HUES6 (cell line): ENCODE measurements around the gene SET.
"Not testable (repeated sequence)": the region's sequence is repeated elsewhere in the genome, so short reads cannot be mapped to it uniquely, and the experiment has no call there.

Experiments used
- H3K27ac ChIP-seq: 2 replicates; pipeline ENCODE4 v1.7.0; 2013; ENCODE audit warnings: low read depth, mild to moderate bottlenecking, low read length, inconsistent platforms
- H3K27me3 ChIP-seq: 2 replicates; pipeline ENCODE4 v1.6.1; 2013; ENCODE audit warnings: low read length; ENCODE audit not compliant: control insufficient read depth, insufficient read depth
- H3K36me3 ChIP-seq: 2 replicates; pipeline ENCODE4 v1.6.1; 2013; ENCODE audit warnings: low read length; ENCODE audit not compliant: control insufficient read depth, insufficient read depth
- H3K4me1 ChIP-seq: 2 replicates; pipeline ENCODE4 v1.6.1; 2013; ENCODE audit warnings: low read length; ENCODE audit not compliant: control insufficient read depth, insufficient read depth
- H3K4me3 ChIP-seq: 2 replicates; pipeline ENCODE4 v1.5.1; 2013; ENCODE audit warnings: low read depth, low read length
- H3K9ac ChIP-seq: one replicate; pipeline ENCODE4 v1.6.1; 2013; ENCODE audit warnings: mild to moderate bottlenecking, low read length
- H3K9me3 ChIP-seq: 2 replicates; pipeline ENCODE4 v1.6.1; 2013; ENCODE audit warnings: low read depth, low read length; ENCODE audit not compliant: control insufficient read depth, insufficient read depth

SET gene

GRCh38 chr9:128657796-128658195, 31.2 kb upstream of the SET start:
- Histone ChIP-seq H3K4me3 (no peak overlapping the region), H3K27ac (no peak overlapping the region), H3K36me3 (peaks cover 5% of the 10 kb centered on the region), H3K9ac (no peak overlapping the region), H3K4me1 (no peaks in the 10 kb centered on the region), H3K27me3 (no peaks in the 10 kb centered on the region), H3K9me3 (no peaks in the 10 kb centered on the region)

- H3K4me1 ChIP-seq, H3K27me3 ChIP-seq, H3K4me3 ChIP-seq, H3K9ac ChIP-seq, H3K9me3 ChIP-seq, H3K27ac ChIP-seq, H3K36me3 ChIP-seq: not testable (repeated sequence)
Observed at GRCh38 chr9:128666481-128666941, 22.5 kb upstream of the SET start.

- Histone ChIP-seq H3K36me3 (no peaks in the 10 kb centered on the region), H3K4me1 (no peaks in the 10 kb centered on the region), H3K9me3 (no peaks in the 10 kb centered on the region), H3K27ac (no peak overlapping the region), H3K9ac (no peak overlapping the region), H3K27me3 (no peaks in the 10 kb centered on the region), H3K4me3 (no peak overlapping the region)
Observed at GRCh38 chr9:128669786-128670185, 19.2 kb upstream of the SET start.

GRCh38 chr9:128675382-128675781, 13.6 kb upstream of the SET start:
- Histone ChIP-seq H3K36me3 (no peaks in the 10 kb centered on the region), H3K9me3 (no peaks in the 10 kb centered on the region), H3K4me3 (no peak overlapping the region), H3K27me3 (no peaks in the 10 kb centered on the region), H3K9ac (no peak overlapping the region), H3K27ac (no peak overlapping the region), H3K4me1 (no peaks in the 10 kb centered on the region)

GRCh38 chr9:128677794-128678193, 11.2 kb upstream of the SET start:
- no peaks in the 10 kb centered on the region for H3K4me1 ChIP-seq
- H3K9ac ChIP-seq = no peak overlapping the region
- no peak overlapping the region for H3K4me3 ChIP-seq
- no peaks in the 10 kb centered on the region for H3K27me3 ChIP-seq
- no peak overlapping the region for H3K27ac ChIP-seq
- H3K36me3 ChIP-seq = no peaks in the 10 kb centered on the region
- H3K9me3 ChIP-seq = peaks cover 2% of the 10 kb centered on the region; the same call in 1 of the 2 replicates

GRCh38 chr9:128683340-128684064, 5.5 kb upstream of the SET start:
- peak overlapping the region; percentile 76 for H3K4me3 ChIP-seq
- H3K9me3 ChIP-seq = peaks cover 2% of the 10 kb centered on the region; the same call in 1 of the 2 replicates
- H3K27me3 ChIP-seq = no peaks in the 10 kb centered on the region
- H3K9ac ChIP-seq = peak overlapping the region; percentile 97
- H3K36me3 ChIP-seq = peaks cover 5% of the 10 kb centered on the region; the same call in 1 of the 2 replicates
- H3K4me1 ChIP-seq = peaks cover 23% of the 10 kb centered on the region
- peak overlapping the region; percentile 97 for H3K27ac ChIP-seq

- Histone ChIP-seq H3K27ac (peak overlapping the region; percentile 97), H3K27me3 (no peaks in the 10 kb centered on the region), H3K9ac (peak overlapping the region; percentile 97), H3K36me3 (peaks cover 5% of the 10 kb centered on the region; the same call in 1 of the 2 replicates), H3K4me3 (peak overlapping the region; percentile 76), H3K9me3 (peaks cover 2% of the 10 kb centered on the region; the same call in 1 of the 2 replicates), H3K4me1 (peaks cover 23% of the 10 kb centered on the region)
Observed at GRCh38 chr9:128684065-128684324, 5.0 kb upstream of the SET start.

GRCh38 chr9:128684325-128685199, 4.5 kb upstream of the SET start:
- peak overlapping the region; percentile 97 for H3K27ac ChIP-seq
- peaks cover 5% of the 10 kb centered on the region; the same call in 1 of the 2 replicates for H3K36me3 ChIP-seq
- no peaks in the 10 kb centered on the region for H3K27me3 ChIP-seq
- peaks cover 2% of the 10 kb centered on the region; the same call in 1 of the 2 replicates for H3K9me3 ChIP-seq
- H3K4me3 ChIP-seq = peak overlapping the region; percentile 76
- H3K9ac ChIP-seq = peak overlapping the region; percentile 97
- peaks cover 23% of the 10 kb centered on the region for H3K4me1 ChIP-seq

- H3K4me3 ChIP-seq = peak overlapping the region; percentile 76
- peaks cover 13% of the 10 kb centered on the region for H3K36me3 ChIP-seq
- no peaks in the 10 kb centered on the region for H3K27me3 ChIP-seq
- peaks cover 2% of the 10 kb centered on the region; the same call in 1 of the 2 replicates for H3K9me3 ChIP-seq
- H3K27ac ChIP-seq = no peak overlapping the region
- H3K9ac ChIP-seq = peak overlapping the region; percentile 27
- peaks cover 23% of the 10 kb centered on the region for H3K4me1 ChIP-seq
Observed at GRCh38 chr9:128685636-128686489, 3.2 kb upstream of the SET start.

GRCh38 chr9:128687453-128687852, 1.6 kb upstream of the SET start:
- no peaks in the 10 kb centered on the region for H3K27me3 ChIP-seq
- peak overlapping the region; percentile 63 for H3K4me3 ChIP-seq
- H3K4me1 ChIP-seq = peaks cover 23% of the 10 kb centered on the region
- no peak overlapping the region for H3K9ac ChIP-seq
- no peak overlapping the region for H3K27ac ChIP-seq
- peaks cover 29% of the 10 kb centered on the region for H3K36me3 ChIP-seq
- no peaks in the 10 kb centered on the region; the same call in 1 of the 2 replicates for H3K9me3 ChIP-seq
